Measurements from ENCODE around the gene CCPG1.

The CCPG1 gene

DNA sequence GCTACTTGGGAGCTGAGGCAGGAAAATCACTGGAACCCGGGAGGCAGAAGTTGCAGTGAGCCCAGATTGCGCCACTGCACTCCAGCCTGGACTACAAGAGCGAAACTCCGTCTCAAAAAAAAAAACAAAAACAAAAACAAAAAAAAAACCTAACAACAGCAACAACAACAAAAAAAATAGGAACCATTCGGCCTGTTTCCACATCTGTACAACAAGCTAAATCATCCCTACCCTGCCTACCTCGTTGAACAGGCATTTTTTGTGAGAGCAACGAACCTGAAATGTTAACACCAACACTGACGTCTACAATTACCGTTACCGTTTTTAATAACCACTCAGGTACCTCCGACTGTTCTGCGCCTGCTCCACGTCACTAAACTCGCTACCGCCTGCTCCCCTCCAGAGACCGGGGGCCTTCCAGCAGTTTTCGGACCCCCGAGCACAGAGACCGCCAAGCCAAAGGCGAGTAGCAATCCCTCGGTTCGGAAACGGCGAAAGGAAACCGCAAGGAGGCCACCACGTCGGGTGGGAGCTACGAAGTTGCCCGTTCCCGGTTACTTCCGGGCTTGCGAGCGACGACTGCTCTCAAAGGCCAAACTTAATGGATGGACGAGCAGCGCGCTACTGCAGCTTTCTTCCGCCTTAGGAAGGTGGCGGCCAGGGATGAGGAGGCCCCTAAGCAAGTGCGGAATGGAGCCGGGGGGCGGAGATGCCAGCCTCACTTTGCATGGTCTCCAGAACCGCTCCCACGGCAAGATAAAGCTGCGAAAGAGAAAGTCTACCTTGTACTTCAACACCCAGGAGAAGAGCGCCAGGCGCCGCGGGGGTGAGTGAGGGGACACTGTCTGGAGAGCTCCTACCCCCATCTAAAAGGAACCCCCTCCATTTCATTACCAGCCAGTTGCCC lies 89.3 kb downstream of the CCPG1 start, which contains the start of the genes PIGB and PIGBOS1:
Gene PIGB, plus strand, starts transcription at position 635 of the 907 bp plus-strand sequence. Its CDS starts 29 bp downstream, at position 664.
Gene PIGBOS1, minus strand, starts transcription at position 536 of the 907 bp plus-strand sequence. CDS start 1,331 bp downstream, outside the sequence.
- peak; percentile 72 for DNase-seq (ENCODE audit: low spot score)

Measured in CD4-positive, alpha-beta T cell treated with Interleukin-6 at 100 ng/mL for 8 hours (primary cell).